ENCODE measurements around the gene WFDC9.

DNA sequence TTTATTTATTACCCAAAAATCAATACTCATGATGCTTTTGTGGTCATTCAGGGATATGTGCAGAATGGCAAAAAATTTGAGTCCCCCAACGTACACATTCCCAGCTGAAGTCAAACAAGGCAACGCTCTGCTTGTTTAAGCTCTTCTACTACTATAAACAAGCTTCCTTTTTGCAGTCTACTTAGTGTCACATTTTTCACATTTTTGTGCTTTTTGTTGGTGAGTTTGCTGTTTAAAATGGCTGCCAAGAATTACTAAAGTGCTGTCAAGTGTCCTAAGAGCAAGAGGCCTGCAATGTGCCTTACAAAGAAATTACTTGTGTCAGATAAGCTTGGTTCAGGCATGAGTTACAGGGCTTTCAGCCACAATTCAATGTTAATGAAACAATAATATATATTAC lies 54.1 kb downstream of the WFDC9 start:
- TF ChIP-seq CTCF (IDR thresholded peaks at IDR 0.05) (no peak), POLR2A (IDR thresholded peaks at IDR 0.05) (no peak)
